NCI-H1417 treated with DMSO at 0.1 percent for 48 hours (cell line): ENCODE results near the gene DNAH12.

Experiments
- DNase-seq: peaks from one replicate; lab custom pipeline; 2025; lab: John Stamatoyannopoulos, UW

Gene DNAH12

GRCh38 chr3:57544181-57545125 is at the start of gene DNAH12:
DNAH12 (minus strand) TSS chr3:57544344; CDS start chr3:57542870, 1,474 bp downstream.
- peak; percentile 50 for DNase-seq

- DNase-seq, result no peak
Observed at GRCh38 chr3:57592306-57592705, 48.2 kb upstream of the DNAH12 start.

GRCh38 chr3:57587905-57588304 is 43.8 kb upstream of the DNAH12 start:
- DNase-seq, result no peak

GRCh38 chr3:57586778-57587177 is 42.6 kb upstream of the DNAH12 start:
- DNase-seq, result no peak

- no peak for DNase-seq
Observed at GRCh38 chr3:57583544-57583943, 39.4 kb upstream of the DNAH12 start.

GRCh38 chr3:57582474-57583168 is 38.5 kb upstream of the DNAH12 start:
- DNase-seq, result no peak

GRCh38 chr3:57577801-57578200 is 33.7 kb upstream of the DNAH12 start:
- no peak for DNase-seq

GRCh38 chr3:57575966-57576626 is 32.0 kb upstream of the DNAH12 start:
- DNase-seq, result no peak

GRCh38 chr3:57572096-57572495 is 28.0 kb upstream of the DNAH12 start:
- DNase-seq, result no peak

- DNase-seq, result no peak
Observed at GRCh38 chr3:57570878-57571277, 26.7 kb upstream of the DNAH12 start.

- DNase-seq, result no peak
Observed at GRCh38 chr3:57569859-57570450, 25.8 kb upstream of the DNAH12 start.

GRCh38 chr3:57559526-57559925 is 15.4 kb upstream of the DNAH12 start:
- DNase-seq, result no peak

- DNase-seq, result no peak
Observed at GRCh38 chr3:57557085-57557537, 13.0 kb upstream of the DNAH12 start.

GRCh38 chr3:57556459-57557084 is 12.4 kb upstream of the DNAH12 start:
- DNase-seq, result no peak

- peak; percentile 79 for DNase-seq
Observed at GRCh38 chr3:57555738-57556458, 11.8 kb upstream of the DNAH12 start, which contains the start of gene PDE12. PDE12 (plus strand) TSS chr3:57556274; CDS start chr3:57556380, 106 bp downstream.

GRCh38 chr3:57555306-57555705 is 11.2 kb upstream of the DNAH12 start:
- no peak for DNase-seq

- DNase-seq, result no peak
Observed at GRCh38 chr3:57546616-57547015, 2.5 kb upstream of the DNAH12 start.

- no peak for DNase-seq
Observed at GRCh38 chr3:57545636-57546268, 1.6 kb upstream of the DNAH12 start.

GRCh38 chr3:57538465-57538864 is 5.7 kb downstream of the DNAH12 start:
- DNase-seq, result no peak

GRCh38 chr3:57530071-57530608 is 14.0 kb downstream of the DNAH12 start:
- DNase-seq, result no peak
